Prostate gland (tissue), 2 donors: ENCODE data around the gene CLP1.

Experiments used
- POLR2A ChIP-seq: fragments of 450-650 bp; IDR thresholded peaks from one replicate; pipeline ENCODE4 v1.6.1; 2016; ENCODE audit warnings: antibody characterized with exemption, mild to moderate bottlenecking
- TF ChIP-seq, protein P1 (sequence below), 4 experiments: fragments of 200-600 bp in 2 of 4; fragments of 450-650 bp in 2 of 4; sonication (generic) in 2 of 4; IDR thresholded peaks; 1 replicate in 3 of 4; 2 replicates in 1 of 4; pipeline ENCODE4 v1.5.1; 2016 to 2019; ENCODE audit warnings: antibody characterized with exemption in 4 of 4, mild to moderate bottlenecking in 2 of 4, moderate library complexity in 2 of 4

DNA sequence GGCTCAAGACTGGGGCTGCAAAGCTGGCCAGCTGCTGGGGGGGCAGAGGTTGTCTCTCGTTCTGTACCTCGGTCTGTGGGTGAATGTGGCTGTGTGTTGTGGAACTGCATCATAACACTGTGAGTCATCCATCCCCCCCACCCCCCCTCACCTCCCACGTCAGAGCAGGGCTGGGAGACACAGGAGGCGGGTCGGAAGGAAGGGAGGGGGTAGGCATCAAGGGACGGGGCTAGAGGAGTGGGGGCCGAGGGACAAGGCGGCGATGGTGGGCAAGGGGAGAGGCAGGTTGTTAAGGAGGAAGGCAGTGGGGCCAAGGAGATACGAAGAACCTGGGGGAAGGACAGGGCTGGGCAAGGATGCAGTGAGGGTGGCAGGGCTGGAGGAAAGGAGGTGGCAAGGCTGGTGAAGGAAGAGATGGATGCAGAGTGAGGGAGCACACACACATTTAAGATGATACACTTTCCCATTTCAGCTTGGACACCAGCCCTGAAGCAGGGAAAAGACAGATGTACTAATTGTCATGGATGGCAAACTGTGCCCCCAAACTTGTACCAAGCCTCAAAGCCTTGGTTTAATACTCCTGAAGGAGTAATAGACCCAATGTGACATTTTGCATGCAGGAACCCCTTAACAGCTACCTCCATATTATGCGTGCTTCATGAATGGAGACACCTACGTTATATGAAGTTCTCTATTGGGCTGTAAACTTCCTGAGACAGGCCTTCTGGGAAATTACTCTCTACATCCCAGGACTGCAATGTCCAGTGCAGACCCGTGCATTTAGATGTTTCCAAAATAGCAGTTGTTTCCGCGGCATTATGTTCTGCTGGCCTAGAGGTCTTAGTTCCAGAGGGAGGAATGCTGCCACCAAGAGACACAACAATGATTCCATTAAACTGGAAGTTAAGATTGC, 7.5 kb upstream of the CLP1 start, which contains the start of gene YPEL4:
- TF ChIP-seq, protein P1, sequence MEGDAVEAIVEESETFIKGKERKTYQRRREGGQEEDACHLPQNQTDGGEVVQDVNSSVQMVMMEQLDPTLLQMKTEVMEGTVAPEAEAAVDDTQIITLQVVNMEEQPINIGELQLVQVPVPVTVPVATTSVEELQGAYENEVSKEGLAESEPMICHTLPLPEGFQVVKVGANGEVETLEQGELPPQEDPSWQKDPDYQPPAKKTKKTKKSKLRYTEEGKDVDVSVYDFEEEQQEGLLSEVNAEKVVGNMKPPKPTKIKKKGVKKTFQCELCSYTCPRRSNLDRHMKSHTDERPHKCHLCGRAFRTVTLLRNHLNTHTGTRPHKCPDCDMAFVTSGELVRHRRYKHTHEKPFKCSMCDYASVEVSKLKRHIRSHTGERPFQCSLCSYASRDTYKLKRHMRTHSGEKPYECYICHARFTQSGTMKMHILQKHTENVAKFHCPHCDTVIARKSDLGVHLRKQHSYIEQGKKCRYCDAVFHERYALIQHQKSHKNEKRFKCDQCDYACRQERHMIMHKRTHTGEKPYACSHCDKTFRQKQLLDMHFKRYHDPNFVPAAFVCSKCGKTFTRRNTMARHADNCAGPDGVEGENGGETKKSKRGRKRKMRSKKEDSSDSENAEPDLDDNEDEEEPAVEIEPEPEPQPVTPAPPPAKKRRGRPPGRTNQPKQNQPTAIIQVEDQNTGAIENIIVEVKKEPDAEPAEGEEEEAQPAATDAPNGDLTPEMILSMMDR (IDR thresholded peaks at IDR 0.05): no peak
- TF ChIP-seq POLR2A: no peak
